HEK293T (cell line): ENCODE data around the gene CASP9.

Experiments used
- CTBP1 ChIP-seq: fragments of 450-650 bp; IDR thresholded peaks from 2 replicates; pipeline ENCODE4 v1.6.1; 2016; ENCODE audit warnings: borderline replicate concordance
- ELF4 ChIP-seq: fragments of 450-650 bp; IDR thresholded peaks from 2 replicates; pipeline ENCODE4 v1.6.1; 2017; ENCODE audit warnings: antibody characterized with exemption
- FOXA1 ChIP-seq: fragments of 450-650 bp; IDR thresholded peaks from 2 replicates; pipeline ENCODE4 v1.6.1; 2016; ENCODE audit warnings: mild to moderate bottlenecking
- FOXK2 ChIP-seq: fragments of 450-650 bp; IDR thresholded peaks from 2 replicates; pipeline ENCODE4 v1.6.1; 2016; ENCODE audit warnings: mild to moderate bottlenecking
- FOXM1 ChIP-seq: fragments of 450-650 bp; IDR thresholded peaks from 2 replicates; pipeline ENCODE4 v1.6.1; 2017; ENCODE audit warnings: mild to moderate bottlenecking, borderline replicate concordance
- HDGF ChIP-seq: fragments of 450-650 bp; IDR thresholded peaks from 2 replicates; pipeline ENCODE4 v1.6.1; 2017; ENCODE audit warnings: antibody characterized with exemption, borderline replicate concordance
- NFRKB ChIP-seq: fragments of 450-650 bp; IDR thresholded peaks from 2 replicates; pipeline ENCODE4 v1.6.1; 2016; ENCODE audit warnings: mild to moderate bottlenecking, moderate library complexity
- SP1 ChIP-seq: fragments of 450-650 bp; IDR thresholded peaks from 2 replicates; pipeline ENCODE4 v1.6.1; 2017
- TF ChIP-seq, protein P1 (sequence below): fragments of 450-650 bp; IDR thresholded peaks from 2 replicates; pipeline ENCODE4 v1.6.1; 2016

GRCh38 chr1:15485636-15486035 is 38.4 kb downstream of the CASP9 start:
- TF ChIP-seq FOXK2 (no peak), SP1 (no peak), NFRKB (no peak), CTBP1 (no peak), ELF4 (no peak), FOXM1 (no peak), FOXA1 (no peak), HDGF (no peak)
- TF ChIP-seq, protein P1, sequence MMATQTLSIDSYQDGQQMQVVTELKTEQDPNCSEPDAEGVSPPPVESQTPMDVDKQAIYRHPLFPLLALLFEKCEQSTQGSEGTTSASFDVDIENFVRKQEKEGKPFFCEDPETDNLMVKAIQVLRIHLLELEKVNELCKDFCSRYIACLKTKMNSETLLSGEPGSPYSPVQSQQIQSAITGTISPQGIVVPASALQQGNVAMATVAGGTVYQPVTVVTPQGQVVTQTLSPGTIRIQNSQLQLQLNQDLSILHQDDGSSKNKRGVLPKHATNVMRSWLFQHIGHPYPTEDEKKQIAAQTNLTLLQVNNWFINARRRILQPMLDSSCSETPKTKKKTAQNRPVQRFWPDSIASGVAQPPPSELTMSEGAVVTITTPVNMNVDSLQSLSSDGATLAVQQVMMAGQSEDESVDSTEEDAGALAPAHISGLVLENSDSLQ, result no peak
